GM20431 (cell line): Measurements from ENCODE around the gene ADAM10.

Source experiments
- in situ Hi-C: fragments of 300-500 bp; cut with MseI, MboI; formaldehyde crosslinking; loops from one replicate; pipeline ENCODE4 v1.15.0; 2020; ENCODE audit warnings: low sequenced_read_pairs; ENCODE audit not compliant: unreplicated experiment

The ADAM10 gene, protein sequence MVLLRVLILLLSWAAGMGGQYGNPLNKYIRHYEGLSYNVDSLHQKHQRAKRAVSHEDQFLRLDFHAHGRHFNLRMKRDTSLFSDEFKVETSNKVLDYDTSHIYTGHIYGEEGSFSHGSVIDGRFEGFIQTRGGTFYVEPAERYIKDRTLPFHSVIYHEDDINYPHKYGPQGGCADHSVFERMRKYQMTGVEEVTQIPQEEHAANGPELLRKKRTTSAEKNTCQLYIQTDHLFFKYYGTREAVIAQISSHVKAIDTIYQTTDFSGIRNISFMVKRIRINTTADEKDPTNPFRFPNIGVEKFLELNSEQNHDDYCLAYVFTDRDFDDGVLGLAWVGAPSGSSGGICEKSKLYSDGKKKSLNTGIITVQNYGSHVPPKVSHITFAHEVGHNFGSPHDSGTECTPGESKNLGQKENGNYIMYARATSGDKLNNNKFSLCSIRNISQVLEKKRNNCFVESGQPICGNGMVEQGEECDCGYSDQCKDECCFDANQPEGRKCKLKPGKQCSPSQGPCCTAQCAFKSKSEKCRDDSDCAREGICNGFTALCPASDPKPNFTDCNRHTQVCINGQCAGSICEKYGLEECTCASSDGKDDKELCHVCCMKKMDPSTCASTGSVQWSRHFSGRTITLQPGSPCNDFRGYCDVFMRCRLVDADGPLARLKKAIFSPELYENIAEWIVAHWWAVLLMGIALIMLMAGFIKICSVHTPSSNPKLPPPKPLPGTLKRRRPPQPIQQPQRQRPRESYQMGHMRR

DNA sequence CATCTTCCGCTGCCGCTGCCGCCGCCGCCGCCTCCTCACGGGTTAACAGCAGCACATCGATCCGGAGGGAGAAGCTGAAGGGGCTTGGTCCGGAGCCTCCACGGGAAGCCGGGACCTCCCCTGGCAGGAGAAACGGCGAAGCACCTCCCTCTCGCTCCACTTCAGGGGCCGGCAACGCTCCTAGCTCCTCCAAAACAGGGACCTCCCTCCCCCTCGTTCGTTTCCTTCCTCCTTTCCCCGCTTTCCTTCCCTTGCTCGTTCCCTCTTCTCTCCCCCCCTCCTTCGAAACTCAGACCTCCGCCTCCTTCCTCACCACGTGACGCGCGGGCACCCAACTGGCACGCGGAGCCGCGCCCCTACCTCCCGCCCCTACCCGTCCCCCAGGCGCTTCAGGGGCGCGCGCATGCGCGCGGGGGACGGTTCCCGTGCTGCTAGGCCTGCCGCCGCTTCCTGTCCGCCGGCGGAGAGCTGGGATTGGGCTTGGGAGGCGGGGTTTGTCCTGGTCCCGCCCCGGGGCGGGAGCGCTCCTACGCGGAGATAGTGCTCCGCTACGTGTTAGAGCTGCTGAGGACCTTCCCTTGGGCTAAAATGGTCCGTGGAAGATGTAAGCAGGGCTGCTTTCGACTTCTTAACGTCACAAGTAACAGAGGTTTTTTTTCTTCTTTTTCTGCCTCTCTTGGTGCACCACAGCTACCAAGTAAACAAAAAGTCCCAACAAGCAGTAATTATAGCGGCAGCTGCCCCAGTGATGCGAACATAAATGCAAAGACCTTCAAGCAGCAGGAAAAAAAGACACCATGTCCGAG, at the start of gene ADAM10:
Gene ADAM10, minus strand, starts transcription at position 176 of the 806 bp plus-strand sequence. Its CDS starts 173 bp downstream, at position 3.
- in situ Hi-C loops: loop anchor here (25.0 kb wide), 1 partner anchor 512 kb away; no protein-coding TSS in a partner anchor

DNA sequence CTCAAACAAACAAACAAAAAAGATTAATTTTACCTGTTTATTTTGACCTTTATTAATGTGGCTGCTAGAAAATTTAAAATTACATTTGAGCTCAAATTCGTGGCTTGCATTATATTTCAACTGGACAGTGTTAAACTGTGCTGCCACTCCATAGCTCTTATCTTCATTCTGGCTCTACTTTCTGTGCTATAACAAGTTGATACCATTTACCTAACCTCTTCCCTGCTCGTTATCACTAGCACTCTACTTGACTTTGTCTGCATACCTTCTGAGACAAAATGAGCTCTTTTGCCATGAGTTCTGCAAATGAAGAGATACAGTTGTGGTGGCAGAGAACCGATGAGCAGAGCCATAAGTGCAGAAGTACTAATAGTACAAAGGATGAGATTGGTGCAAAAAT, 48.0 kb upstream of the ADAM10 start:
- in situ Hi-C loops: no loop called here

DNA sequence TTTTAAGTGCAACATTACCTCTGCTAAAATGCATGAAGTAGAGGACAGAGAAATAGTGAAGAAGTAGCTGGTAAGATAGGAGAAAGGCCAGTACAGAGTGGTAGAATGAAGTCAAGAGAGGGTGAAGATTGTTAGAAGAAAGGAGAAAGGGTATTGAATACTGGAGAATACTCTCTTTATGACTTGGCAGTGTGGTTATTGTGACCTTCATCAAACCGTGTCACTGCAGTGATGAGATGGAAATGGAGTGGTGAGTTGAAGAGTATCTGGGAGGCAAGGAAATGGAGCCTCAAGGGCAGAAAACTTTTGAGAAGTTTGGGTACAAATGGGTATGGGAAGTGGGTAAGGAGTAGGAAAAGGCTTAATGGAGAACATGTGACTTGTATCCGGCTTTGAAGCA, 46.3 kb upstream of the ADAM10 start:
- in situ Hi-C loops: no loop called here

DNA sequence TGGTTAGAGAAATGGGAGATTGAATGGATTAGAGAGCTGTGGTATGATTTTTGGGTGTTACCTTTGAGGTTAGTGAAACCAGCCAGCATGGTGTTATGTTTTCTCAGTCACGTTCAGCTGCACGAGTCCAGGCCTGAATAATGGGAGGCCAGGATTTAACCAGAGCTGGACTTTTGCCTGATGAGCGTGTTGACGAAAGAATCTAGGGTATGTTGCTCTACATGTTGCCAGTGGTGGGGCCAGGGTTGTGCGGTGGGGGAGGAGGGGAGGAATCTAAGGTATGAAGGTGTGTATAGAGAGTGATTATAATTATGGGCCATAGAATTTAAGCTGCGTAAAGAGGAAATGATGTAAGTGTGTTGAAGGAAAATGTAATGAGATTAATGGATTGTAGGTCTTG, 44.4 kb upstream of the ADAM10 start:
- in situ Hi-C loops: no loop called here

DNA sequence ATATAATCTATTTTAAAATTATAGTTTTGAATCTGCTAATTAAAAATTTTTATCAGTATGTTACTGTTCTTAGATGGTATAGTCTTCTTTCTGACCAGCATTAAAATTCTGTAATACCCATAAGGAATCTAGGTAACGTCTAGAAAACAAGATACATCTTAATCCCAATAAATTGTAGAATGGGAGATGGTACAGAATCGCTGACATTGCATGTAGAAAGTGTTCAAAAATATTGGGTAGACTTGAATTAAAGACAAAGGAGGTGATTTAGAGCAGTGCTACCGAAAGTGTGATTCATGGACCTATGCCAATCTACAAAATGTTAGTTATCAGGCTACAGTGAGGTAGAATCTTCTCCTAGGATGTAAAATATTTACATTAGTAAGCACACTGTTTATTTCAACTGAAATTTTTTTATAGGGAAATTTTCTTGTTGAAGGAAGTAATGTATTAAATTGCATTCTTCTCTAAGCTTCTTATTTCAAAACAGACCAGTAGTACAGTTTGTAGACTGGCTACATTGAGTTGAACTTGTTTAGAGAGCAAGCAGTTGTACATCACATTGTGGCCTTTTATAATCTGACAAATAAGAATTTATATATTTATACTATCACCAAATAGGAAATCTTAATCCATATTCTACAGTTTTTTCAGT, 38.7 kb upstream of the ADAM10 start:
- in situ Hi-C loops: no loop called here

DNA sequence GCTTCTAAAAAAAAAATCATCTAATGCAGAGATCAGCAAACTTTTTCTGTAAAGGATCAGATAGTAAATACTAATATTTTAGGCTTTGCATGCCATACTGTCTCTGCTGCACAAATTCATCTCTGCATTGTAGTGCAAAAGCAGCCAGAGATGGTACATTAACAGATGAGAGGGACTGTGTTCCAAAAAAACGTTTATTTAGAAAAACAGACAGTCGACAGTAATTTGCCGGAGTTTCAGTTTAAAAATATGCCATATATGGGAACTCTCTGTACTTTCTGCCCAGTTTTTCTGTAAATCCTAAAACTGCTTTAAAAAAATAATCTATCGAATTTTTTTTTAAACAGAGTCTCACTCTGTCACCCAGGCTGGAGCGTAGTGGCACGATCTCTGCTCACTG, 35.8 kb upstream of the ADAM10 start:
- in situ Hi-C loops: no loop called here

DNA sequence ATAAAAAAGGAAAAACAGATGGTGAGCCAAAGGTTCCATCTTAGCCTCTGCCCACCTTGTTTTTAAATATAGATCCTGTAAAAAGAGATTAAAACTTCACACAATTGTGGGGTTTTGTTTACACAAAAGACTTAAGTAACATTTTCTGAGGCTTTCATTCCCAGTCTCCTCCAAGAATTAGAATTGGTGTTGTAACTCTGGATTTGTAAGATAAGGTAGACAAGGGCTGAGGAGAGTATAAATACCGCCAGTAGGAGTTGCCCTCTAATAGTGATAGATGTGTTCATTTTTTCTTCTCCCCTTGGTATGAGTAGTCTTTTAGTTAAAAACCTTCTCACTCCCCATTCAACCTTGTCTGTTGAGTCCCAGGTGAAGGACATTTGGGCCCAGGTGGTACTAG, 30.0 kb upstream of the ADAM10 start:
- in situ Hi-C loops: no loop called here

DNA sequence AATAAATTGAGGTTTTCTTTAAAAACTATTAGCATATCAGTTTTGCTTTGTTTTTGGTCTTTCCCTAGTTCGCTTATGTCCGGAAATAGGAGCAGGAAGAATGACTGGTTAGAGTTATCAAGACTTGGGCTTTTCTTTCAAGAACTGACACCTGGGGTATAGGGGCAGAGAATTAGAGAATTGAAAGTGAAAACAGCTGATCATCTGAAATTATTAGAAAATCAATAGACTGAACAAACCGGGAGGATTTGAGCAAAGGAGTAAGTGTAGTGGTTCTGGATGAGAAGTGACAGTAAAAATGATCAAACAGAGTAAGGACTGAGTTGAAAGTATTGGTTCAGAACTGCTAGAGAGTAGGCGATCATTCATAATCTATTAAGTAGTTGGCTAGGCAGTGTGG, 27.6 kb upstream of the ADAM10 start:
- in situ Hi-C loops: no loop called here

DNA sequence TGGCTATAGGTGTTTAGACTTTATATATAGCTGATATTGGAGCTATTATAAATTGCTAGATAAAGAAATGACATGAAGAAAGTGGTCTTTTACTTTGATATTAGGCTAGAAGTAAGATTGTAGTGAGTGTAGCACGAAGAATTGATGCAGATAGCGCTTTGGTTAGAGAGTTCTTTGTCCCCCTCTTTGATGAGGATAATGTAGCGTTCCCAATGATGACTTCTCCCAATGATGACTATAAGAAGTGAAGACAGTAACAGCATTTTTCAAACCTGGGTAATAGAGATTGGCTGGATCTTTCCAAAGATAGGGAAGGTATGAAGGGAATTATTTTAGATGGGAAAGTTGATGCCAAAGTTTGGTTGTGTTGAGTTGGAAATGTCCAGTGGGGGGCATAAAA, 25.9 kb upstream of the ADAM10 start:
- in situ Hi-C loops: no loop called here

DNA sequence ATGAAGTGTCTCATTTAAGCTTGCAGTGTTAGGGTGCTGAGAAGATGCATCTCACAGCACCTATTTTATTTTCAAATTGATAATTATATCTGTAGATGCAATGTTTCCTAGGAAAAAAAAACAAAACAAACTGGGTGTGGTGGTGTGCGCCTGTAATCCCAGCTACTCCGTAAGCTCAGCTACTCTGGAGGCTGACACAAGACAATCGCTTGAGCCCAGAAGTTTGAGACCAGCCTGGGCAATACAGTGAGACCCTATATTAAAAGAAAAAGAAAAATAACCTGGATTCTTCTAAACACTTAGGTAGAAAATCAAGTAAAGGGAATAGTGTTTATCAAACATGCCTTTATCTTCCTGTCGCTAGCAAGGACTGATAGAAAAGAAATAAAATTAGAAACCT, 23.5 kb upstream of the ADAM10 start:
- in situ Hi-C loops: loop anchor here (25.0 kb wide), 1 partner anchor 536 kb away; no protein-coding TSS in a partner anchor

DNA sequence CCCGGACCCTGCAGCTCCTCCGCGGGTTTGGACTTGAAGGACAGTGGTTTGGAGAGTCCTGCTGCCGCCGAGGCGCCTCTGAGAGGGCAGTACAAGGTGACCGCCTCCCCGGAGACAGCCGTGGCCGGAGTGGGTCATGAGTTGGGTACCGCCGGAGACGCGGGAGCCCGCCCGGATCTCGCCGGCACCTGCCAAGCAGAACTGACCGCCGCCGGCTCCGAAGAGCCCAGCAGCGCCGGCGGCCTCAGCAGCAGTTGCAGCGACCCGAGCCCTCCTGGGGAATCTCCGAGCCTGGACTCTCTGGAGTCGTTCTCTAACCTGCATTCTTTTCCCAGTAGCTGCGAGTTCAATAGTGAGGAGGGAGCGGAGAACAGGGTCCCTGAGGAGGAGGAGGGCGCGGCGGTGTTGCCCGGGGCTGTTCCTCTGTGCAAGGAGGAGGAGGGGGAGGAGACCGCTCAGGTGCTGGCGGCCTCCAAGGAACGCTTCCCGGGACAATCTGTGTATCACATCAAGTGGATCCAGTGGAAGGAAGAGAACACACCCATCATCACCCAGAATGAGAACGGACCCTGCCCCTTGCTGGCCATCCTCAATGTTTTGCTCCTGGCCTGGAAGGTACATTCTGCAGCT, 22.2 kb upstream of the ADAM10 start:
- in situ Hi-C loops: loop anchor here (25.0 kb wide), 1 partner anchor 534 kb away; no protein-coding TSS in a partner anchor

DNA sequence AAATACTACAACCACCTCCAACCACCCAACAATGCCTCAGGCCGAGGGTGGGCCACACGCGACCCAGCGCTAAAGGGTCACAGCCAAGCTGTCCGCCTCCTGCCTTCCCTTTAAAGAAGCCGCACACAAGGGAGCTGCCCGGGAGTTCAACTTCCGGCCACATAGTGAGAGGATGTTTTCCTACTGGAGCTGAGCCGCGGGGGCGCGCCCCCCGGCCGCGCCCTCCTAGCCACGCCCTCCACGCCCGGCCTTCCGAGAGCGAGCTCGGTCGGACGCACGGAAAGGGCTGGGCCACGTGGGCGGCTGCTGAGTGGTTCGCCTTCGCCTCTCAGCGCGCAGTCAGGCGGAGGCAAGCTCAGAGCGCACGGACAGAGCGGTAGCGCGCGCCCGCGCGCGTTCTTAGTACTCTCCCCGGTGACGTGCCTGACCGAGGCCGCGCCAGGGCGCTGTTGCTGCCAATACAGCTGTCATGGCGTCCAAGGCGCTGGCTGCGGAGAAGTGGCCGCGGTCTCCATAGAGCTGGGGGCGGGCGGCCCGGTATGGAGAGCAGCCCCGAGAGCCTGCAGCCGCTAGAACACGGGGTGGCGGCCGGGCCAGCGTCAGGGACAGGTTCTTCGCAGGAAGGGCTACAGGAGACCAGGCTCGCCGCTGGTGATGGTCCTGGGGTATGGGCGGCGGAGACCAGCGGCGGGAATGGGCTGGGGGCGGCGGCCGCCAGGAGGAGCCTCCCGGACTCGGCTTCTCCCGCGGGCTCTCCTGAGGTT, 21.5 kb upstream of the ADAM10 start, which contains the start of gene MINDY2:
Gene MINDY2, plus strand, starts transcription at position 446 of the 764 bp plus-strand sequence. Its CDS starts 94 bp downstream, at position 540.
- in situ Hi-C loops: loop anchor here (25.0 kb wide), 1 partner anchor 534 kb away; no protein-coding TSS in a partner anchor

DNA sequence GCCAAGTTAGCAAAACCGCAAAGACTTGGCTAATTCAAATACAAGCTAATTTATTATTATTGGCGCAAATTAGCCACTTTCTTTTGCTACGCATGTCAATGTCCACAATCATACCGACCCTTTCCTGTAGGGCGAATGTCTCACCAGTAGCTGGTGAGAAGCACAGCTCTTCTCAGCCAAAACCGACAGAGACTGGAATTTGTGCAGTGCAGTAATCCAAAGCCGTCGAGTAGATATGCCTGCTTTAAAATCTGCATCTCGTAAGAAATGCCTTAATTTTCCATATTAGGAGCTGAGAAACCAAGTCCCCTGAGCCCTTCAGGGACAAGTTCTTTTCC, 21.0 kb upstream of the ADAM10 start:
- in situ Hi-C loops: loop anchor here (25.0 kb wide), 1 partner anchor 533 kb away; no protein-coding TSS in a partner anchor

DNA sequence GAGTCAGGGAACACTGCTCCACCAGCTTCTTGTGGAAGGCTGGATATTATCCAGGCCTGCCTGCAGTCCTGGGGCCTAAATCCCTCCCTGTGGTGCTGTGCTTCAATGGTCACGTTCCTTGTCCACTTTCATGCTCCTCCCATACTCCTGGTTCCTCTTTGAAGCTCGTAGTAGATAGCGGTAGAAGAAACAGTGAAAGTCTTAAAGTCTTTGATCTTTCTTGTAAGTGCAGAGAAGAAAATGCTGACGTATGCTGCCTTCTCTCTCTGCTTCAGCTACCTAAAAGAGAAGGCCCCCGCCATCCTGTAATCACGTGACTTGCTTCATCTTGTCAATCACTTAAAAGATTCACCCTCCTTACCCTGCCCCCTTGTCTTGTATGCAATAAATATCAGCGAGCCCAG, 19.1 kb upstream of the ADAM10 start:
- in situ Hi-C loops: loop anchor here (25.0 kb wide), 1 partner anchor 531 kb away; no protein-coding TSS in a partner anchor

DNA sequence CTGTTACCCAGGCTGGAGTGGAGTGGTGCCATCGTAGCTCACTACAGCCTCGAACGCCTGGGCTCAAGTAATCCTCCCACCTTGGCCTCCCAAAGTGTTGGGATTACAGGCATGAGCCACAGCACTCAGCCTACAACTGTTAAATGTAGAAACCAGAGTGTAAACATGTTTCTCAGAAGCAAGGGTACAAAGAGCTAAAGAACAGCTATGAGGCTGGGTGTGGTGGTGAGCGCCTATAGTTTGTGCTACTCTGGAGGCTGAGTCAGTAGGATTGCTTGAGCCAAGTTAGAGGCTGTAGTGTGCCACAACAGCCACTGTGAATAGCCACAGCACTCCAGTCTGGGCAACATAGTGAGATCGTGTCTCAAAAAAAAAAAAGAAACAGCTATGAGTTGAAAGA, 16.8 kb upstream of the ADAM10 start:
- in situ Hi-C loops: loop anchor here (25.0 kb wide), 1 partner anchor 529 kb away; no protein-coding TSS in a partner anchor

DNA sequence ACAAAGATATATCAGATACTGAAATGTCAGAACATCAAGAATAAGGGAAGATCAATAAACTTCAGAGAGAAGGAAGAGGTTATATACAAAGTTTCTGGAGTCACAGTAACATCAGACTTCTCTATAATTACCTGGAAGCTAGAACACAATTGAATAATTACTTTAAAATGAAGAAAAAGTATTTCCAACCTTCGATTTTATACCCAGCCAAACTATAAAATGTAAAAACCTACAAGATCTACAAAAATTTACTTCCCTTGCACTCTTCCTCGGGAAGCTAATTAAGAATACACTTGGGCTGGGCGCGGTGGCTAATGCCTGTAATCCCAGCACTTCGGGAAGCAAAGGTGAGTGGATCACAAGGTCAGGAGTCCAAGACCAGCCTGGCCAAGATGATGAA, 15.0 kb upstream of the ADAM10 start:
- in situ Hi-C loops: loop anchor here (25.0 kb wide), 1 partner anchor 527 kb away; no protein-coding TSS in a partner anchor

DNA sequence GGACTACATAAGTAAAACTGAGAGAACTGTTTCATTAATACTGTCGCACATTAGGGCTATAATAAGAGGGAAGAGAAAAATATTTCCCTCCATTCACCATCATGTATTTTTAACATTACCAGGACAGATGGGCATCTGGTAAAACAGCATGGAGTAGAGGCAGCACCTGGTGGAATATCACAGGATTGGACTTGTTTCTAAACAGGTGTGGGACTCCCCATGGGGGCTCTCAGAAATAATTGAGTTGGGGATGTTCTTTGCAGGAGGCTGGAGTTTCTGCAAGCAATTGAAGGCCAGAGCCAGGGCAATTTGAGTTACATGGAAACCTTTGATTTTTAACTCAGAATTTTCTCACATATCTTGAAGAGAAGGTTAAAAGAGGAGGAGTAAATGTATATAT, 13.2 kb upstream of the ADAM10 start:
- in situ Hi-C loops: loop anchor here (25.0 kb wide), 1 partner anchor 525 kb away; no protein-coding TSS in a partner anchor

DNA sequence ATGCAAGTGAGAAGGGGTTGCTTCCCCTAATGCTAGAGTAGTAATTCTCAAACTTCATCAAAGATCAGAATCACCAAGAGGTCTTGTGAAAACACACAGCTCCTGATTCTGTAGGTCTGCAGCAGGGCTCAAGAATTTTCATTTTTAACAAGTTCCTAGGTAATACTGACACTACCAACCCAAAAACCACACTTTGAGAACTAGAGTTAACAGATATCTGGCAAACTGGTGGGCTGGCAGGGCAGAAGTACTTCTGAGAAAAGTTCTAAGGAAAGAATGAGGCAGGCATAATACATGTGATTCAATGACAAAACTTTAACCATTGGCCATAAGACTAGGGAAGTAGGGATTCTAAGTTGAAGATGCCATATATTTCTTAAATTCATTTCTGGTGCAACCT, 12.8 kb upstream of the ADAM10 start:
- in situ Hi-C loops: loop anchor here (25.0 kb wide), 1 partner anchor 525 kb away; no protein-coding TSS in a partner anchor
